Thyroid gland (tissue), 4 donors: ENCODE results near the gene TSC22D3.

Experiments
- POLR2A ChIP-seq, 2 donors: fragments of 450-650 bp; IDR thresholded peaks; one replicate each; pipeline ENCODE4 v1.6.1; 2017; ENCODE audit warnings: antibody characterized with exemption in 2 of 2, mild to moderate bottlenecking in 2 of 2, moderate library complexity in 1 of 2
- TF ChIP-seq, protein P1 (sequence below), 6 experiments: fragments of 200-600 bp in 3 of 6; fragments of 450-650 bp in 3 of 6; sonication (generic) in 3 of 6; IDR thresholded peaks; one replicate each; pipeline ENCODE4 v1.5.1; 2016 to 2019; ENCODE audit warnings: antibody characterized with exemption in 6 of 6, mild to moderate bottlenecking in 2 of 6, inconsistent platforms in 1 of 6, moderate library complexity in 1 of 6

DNA sequence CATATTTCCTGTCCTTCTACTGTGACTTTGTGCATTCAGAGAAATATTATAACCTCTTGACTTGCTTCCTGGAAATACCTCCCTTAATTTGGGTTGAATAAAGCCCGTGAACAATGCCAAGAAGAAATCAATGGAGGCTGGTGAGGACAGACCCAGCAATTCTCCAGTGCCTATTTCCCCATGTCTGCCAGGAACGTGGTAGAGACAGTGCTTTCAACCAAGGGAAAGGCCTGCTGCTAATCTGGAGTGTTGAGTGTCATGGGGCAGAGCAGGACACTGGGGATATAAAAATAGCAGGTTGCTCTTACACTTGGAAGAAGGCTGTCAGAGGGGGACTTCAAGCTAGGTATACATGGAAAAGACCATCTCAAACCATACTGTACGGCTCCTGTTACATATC lies 19.9 kb downstream of the TSC22D3 start:
- no peak for TF ChIP-seq POLR2A (IDR thresholded peaks at IDR 0.05)
- TF ChIP-seq, protein P1, sequence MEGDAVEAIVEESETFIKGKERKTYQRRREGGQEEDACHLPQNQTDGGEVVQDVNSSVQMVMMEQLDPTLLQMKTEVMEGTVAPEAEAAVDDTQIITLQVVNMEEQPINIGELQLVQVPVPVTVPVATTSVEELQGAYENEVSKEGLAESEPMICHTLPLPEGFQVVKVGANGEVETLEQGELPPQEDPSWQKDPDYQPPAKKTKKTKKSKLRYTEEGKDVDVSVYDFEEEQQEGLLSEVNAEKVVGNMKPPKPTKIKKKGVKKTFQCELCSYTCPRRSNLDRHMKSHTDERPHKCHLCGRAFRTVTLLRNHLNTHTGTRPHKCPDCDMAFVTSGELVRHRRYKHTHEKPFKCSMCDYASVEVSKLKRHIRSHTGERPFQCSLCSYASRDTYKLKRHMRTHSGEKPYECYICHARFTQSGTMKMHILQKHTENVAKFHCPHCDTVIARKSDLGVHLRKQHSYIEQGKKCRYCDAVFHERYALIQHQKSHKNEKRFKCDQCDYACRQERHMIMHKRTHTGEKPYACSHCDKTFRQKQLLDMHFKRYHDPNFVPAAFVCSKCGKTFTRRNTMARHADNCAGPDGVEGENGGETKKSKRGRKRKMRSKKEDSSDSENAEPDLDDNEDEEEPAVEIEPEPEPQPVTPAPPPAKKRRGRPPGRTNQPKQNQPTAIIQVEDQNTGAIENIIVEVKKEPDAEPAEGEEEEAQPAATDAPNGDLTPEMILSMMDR (IDR thresholded peaks at IDR 0.05), result no peak
